Activated CD8-positive, alpha-beta memory T cell treated with anti-CD3 and anti-CD28 coated beads, Interleukin-2, amount 50 U/mL, for 4 hours (primary cell): ENCODE data around the gene ANKRD44.

ENCODE experiments used
- DNase-seq: peaks from one replicate; pipeline ENCODE4 v3.0.0-alpha.2; 2020

The ANKRD44 gene

DNA sequence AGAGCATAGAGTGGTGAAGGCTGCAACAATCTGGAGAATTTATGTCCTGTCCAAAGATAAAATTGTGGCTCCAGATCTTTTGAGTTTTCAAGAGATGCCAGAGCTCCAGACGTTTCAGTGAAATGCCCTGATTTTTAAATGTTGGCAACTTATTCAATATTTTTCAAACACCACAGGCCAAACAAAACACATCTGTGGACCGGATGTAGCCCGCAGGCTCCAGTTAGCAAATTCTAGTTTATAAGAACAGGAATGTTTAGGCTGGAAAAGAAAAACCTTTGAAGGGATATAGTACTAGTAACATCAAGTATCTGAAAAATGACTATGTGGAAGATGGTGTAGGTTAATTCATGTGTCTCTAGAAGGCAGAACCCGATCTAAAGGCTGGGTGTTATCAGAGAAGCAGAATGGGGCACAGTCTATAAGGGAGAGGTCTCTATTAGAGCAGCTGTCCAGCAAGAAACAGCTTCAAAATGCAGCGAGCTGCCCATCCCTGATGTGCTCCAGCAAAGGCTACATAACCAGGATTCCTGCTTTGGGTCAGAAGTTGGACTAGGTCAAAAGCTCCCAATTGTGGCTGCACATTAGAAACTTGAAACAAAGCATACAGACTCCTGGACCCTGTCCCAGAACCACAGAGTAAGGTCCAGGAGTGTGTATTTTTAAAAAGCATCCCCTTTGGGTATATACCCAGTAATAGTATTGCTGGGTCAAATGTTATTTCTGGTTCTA lies 105.9 kb downstream of the ANKRD44 start:
- no peak for DNase-seq

DNA sequence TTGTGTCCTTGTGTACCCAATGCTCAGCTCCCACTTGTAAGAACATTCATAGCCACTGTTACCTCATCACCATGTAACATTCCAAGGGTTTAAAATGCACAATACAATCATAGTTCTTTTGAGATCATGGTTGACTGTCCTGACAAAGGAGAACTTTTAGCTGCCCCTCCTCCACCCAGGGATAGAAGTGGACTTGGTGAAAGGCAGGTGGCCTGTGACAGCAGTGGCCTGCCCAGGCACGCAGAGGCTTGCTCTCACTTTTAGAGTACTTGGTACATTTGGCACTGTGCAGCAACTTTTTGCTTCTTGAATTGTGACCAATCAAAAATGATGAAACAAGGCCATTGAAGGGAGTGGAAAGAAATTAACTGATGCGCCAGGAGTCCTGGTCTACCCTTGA lies 108.7 kb downstream of the ANKRD44 start:
- DNase-seq, result no peak

GRCh38 chr2:197200762-197201058 lies 109.9 kb downstream of the ANKRD44 start:
- no peak for DNase-seq

- no peak for DNase-seq
These were observed 110.4 kb downstream of the ANKRD44 start for GRCh38 chr2:197200051-197200761.

GRCh38 chr2:197198890-197199289 lies 111.7 kb downstream of the ANKRD44 start:
- peak; percentile 78 for DNase-seq

GRCh38 chr2:197197895-197198311 lies 112.7 kb downstream of the ANKRD44 start:
- no peak for DNase-seq

- DNase-seq, result no peak
These were observed 113.9 kb downstream of the ANKRD44 start for GRCh38 chr2:197196541-197197180.

DNA sequence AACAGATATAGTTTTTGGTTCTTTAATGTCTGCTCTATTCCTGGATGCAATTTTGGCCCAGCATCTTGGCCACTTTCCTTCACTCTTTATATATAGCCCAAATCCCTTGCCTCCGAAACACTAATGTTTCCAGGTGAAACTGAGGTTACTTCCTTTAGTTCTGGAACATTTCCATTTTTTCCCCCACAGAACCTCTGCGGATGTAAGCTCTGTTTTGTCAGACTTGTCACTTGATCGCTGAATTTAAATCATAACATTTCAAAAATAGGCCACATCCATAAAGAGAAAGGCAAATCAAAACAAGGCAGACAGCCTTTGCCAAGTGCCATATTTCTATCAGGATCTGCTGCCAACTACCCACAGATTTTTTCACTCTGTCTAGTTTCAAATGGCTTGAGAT lies 115.1 kb downstream of the ANKRD44 start:
- no peak for DNase-seq

DNA sequence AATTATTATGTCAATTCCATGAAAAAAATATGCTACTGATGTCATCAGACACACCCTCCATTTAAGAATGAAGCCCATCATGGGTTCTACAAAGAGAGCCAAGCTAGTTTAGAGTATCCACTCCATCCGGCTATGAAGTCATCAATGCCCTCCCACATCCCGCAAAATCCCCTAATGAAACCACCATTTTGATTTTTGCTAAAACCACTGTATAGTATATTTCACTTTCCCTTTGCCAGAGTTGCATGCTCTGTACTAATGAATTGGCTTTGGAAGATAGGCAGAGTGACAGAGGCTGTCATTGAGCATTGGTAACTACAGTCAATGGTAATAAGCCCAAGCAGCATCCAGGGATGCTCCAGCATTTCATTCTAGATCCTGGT lies 118.6 kb downstream of the ANKRD44 start:
- DNase-seq, result peak; percentile 44

- DNase-seq, result no peak
These were observed 119.2 kb downstream of the ANKRD44 start for GRCh38 chr2:197191177-197191939.

- no peak for DNase-seq
These were observed 120.5 kb downstream of the ANKRD44 start for GRCh38 chr2:197190100-197190432.

GRCh38 chr2:197189426-197190099 lies 121.0 kb downstream of the ANKRD44 start:
- DNase-seq, result no peak

DNA sequence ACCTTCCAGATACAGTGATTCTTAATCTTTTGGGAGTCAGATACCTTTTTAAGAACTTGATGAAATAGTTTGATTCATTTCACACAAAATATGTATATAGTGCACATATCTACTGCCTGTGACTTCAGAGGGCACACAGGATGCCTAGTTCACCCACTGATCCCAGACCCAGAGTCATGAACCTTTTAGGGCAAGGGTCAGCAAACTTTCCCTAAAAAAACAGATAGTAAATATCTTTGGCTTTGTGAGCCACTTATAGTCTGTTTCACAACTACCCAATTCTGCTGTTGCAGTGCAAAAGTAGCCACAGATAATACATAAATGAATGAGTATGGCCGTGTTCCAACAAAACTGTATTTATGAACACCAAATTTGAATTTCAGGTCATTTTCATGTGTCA lies 124.9 kb downstream of the ANKRD44 start:
- no peak for DNase-seq

- no peak for DNase-seq
These were observed 125.5 kb downstream of the ANKRD44 start for GRCh38 chr2:197184959-197185586.

DNA sequence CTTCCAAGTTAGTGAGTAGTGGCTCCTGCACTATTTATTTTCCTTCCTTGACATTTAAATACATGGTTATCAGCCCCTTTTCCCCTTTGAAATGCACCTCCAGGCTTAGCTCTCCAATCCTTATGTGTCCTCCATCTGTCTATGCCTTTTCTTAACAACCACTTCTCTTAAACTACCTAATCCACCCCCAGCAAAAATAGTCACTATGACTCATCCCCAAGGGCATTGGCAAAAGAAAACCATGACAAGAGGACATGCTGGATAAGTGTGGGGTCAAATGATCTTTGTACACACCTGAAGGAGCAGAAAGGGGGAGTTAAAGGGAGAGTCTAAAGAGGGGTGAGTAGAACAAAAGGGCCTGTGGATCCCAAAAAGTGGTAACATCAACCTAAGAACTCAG lies 127.2 kb downstream of the ANKRD44 start:
- no peak for DNase-seq

- no peak for DNase-seq
These were observed 127.9 kb downstream of the ANKRD44 start for GRCh38 chr2:197182668-197183067.

DNA sequence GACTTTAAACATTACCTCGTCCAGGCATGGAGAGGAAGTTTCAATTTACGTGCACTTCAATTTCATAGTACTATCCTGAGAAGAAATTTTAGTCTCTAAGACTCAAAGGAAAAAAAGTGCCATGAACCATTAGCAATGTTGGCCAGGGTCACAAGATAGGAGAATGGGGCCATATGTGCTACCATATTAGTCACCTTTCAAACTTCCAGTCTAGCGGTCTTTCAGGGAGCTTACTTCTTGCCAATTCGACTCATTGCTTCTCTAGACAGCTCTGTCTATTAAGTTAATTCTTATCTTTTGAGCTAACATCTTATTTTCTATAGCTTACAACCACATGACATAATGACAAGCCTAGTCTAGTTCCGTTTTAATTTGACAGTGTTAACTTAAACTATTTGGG lies 129.1 kb downstream of the ANKRD44 start:
- DNase-seq, result no peak

DNA sequence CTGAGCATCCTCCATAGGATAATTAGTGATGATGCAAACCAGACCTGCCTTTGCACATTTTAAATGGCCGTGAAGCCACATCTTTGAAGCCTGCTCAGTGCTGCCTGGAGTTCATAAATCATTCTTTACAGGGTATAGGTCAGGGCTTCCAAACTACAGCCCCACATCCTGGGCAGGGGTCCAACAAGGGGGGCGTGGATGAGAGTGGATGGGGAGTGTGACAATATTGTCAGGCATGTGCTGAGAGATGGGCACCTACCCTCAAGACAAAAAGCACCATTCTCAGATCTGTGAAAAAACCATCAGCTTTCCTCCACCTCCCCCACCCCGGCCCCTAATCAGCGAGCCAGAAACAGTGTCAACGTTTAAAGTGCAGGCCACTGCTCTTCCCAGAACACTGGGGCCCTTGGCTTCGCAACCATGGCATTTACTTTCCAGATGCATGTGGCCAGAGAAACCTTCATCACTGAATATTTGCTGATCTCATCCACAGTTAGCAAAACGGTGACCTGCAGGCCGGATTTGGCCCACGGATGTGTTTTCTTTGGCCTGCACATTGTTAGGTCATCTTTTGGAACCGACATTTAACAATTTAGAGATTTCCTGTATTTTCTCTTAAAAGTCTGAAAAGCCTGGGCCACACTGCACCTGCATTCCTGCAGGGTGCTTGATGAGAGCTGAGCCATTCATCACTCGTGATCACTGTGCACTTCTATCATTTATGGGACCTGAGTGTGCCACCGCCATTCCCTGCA lies 130.7 kb downstream of the ANKRD44 start:
- no peak for DNase-seq

GRCh38 chr2:197176522-197176921 lies 134.1 kb downstream of the ANKRD44 start:
- no peak for DNase-seq

DNA sequence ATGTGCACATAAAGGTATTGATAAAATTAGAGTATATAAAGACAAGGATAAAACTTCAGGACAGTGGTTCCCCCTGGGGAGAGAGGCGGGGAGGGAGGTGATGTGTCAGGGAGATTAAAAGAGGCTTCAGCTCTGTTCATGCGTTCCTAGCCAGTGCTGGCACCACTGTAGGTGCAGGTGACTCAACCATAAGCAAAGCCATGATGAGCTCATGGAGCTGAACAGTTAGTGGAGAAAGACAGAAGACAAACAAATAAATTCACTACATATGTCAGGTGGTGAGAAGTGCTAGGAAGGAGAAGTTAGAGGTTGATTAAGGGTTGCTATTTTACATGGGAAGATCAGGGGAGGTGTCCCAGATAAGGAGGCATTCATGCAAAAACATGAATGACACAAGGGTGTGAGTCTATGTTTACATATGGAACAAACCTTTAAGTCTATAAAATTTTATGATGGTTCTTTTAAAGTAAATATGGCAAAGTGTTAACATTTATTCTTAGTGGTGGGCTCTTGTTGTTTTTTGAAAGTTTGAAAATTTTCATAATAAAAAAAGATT lies 136.0 kb downstream of the ANKRD44 start:
- peak; percentile 45 for DNase-seq

- no peak for DNase-seq
These were observed 139.0 kb downstream of the ANKRD44 start for GRCh38 chr2:197171582-197171981.

DNA sequence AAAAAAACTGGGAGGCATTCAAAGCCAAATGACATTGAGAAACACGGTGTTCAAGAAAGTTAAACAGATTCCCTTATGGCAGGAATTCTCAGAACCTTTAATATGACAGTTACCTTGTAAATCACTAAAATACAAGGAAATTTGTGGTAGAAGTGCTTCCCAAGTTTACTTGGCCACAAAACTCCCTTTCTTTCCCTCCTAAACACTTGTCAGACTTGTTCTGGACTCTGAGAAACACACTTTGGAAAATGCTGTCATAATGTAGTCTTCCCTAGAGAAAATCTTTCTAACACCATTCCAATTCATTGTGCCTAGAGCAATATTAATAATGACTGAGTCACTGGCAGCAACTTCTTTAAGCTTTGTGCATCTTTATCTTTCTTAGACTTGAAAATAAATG lies 140.4 kb downstream of the ANKRD44 start:
- no peak for DNase-seq
